ENCODE data around the gene MCM10.

The MCM10 gene

GRCh38 chr10:13165177-13165576 lies 3.8 kb downstream of the MCM10 start:
- DNase-seq (ENCODE audit: low read depth in 2 of 2) = no peak

- DNase-seq (ENCODE audit: low read depth in 2 of 2) = no peak
Observed at GRCh38 chr10:13167568-13167967, 6.2 kb downstream of the MCM10 start.

- no peak for DNase-seq (ENCODE audit: low read depth in 2 of 2)
Observed at GRCh38 chr10:13168781-13169180, 7.4 kb downstream of the MCM10 start.

GRCh38 chr10:13173616-13174015 lies 12.3 kb downstream of the MCM10 start:
- no peak for DNase-seq (ENCODE audit: low read depth in 2 of 2)

- peak in 1 of 2 donors; percentile 2 for DNase-seq (ENCODE audit: low read depth in 2 of 2)
Observed at GRCh38 chr10:13180788-13181187, 19.4 kb downstream of the MCM10 start.

- no peak for DNase-seq (ENCODE audit: low read depth in 2 of 2)
Observed at GRCh38 chr10:13182424-13182823, 21.1 kb downstream of the MCM10 start.

- DNase-seq (ENCODE audit: low read depth in 2 of 2) = no peak
Observed at GRCh38 chr10:13183625-13184024, 22.3 kb downstream of the MCM10 start.

- no peak for DNase-seq (ENCODE audit: low read depth in 2 of 2)
Observed at GRCh38 chr10:13184276-13184675, 22.9 kb downstream of the MCM10 start.

- DNase-seq (ENCODE audit: low read depth in 2 of 2) = no peak
Observed at GRCh38 chr10:13184730-13185514, 23.6 kb downstream of the MCM10 start.

- DNase-seq (ENCODE audit: low read depth in 2 of 2) = no peak
Observed at GRCh38 chr10:13187135-13187534, 25.8 kb downstream of the MCM10 start.

GRCh38 chr10:13188593-13188992 lies 27.2 kb downstream of the MCM10 start:
- DNase-seq (ENCODE audit: low read depth in 2 of 2) = no peak

- no peak for DNase-seq (ENCODE audit: low read depth in 2 of 2)
Observed at GRCh38 chr10:13189961-13190360, 28.6 kb downstream of the MCM10 start.

GRCh38 chr10:13190816-13191215 lies 29.5 kb downstream of the MCM10 start:
- DNase-seq (ENCODE audit: low read depth in 2 of 2) = no peak

GRCh38 chr10:13191362-13191761 lies 30.0 kb downstream of the MCM10 start:
- no peak for DNase-seq (ENCODE audit: low read depth in 2 of 2)

- no peak for DNase-seq (ENCODE audit: low read depth in 2 of 2)
Observed at GRCh38 chr10:13193637-13194036, 32.3 kb downstream of the MCM10 start.

- DNase-seq (ENCODE audit: low read depth in 2 of 2) = no peak
Observed at GRCh38 chr10:13195016-13195415, 33.7 kb downstream of the MCM10 start.

GRCh38 chr10:13201132-13201531 lies 39.8 kb downstream of the MCM10 start:
- no peak for DNase-seq (ENCODE audit: low read depth in 2 of 2)

- DNase-seq (ENCODE audit: low read depth in 2 of 2) = no peak
Observed at GRCh38 chr10:13206091-13206490, 44.7 kb downstream of the MCM10 start.

GRCh38 chr10:13206546-13207443 lies 45.4 kb downstream of the MCM10 start:
- DNase-seq (ENCODE audit: low read depth in 2 of 2) = no peak

- DNase-seq (ENCODE audit: low read depth in 2 of 2) = no peak
Observed at GRCh38 chr10:13213163-13213562, 51.8 kb downstream of the MCM10 start.

- no peak for DNase-seq (ENCODE audit: low read depth in 2 of 2)
Observed at GRCh38 chr10:13218878-13219277, 57.5 kb downstream of the MCM10 start.

GRCh38 chr10:13219685-13220670 lies 58.6 kb downstream of the MCM10 start:
- DNase-seq (ENCODE audit: low read depth in 2 of 2) = no peak

Data from stimulated activated CD4-positive, alpha-beta T cell treated with anti-CD3 and anti-CD28 coated beads, Interleukin-15, amount 100 ng/mL, for 48 hours (primary cell).